ENCODE results near the gene GATB. TPM values are rescaled to one million over a fixed set of nuclear protein-coding genes. Genes with fewer than 3 reads are reported as not detected.

Gene GATB
- total and polyA plus RNA-seq, 2 experiments from 2014 or later, result 17.7 to 18.9 TPM

DNA sequence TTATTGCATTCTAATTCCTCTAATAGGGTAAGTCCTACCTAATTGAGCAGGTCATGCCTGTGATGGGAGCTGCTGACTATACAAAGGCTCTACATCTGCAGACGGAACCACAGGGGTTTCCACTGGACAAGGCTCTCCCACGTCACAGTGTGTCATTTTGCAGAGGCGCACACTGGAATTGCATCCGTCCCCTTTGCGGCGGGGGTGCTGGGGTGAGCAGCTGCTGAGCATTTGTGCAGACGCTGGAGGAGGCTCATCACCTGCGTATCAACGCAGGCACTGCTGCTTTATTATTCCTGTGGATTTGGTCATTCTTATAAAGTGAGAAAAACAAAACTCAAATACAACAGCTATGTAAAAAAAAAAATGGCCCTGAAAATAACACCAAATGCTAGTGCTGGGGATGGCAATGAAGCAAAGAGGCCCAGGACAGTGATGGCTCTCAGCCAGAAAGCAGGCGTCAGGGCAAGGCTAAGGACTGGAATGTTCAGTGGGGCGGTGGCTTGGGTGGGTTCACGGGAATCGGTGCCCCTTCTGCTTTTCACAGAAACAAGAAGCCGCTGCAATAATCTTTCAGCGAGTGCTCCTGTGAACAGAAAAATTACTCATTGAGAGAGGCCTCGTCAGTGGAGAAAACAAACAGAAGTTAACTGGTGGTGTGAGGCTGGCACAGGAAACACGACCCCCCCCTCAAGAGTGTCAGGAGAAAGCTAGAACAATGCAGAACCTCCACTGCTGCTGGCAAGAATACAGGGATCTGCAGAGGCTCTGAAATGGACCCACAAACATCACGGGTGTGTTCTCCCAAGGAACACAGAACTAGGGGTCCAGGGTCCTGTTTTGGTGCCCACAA lies 67.8 kb downstream of the GATB start:
- Histone ChIP-seq H2AFZ (no peak overlapping the region), H3K4me1 (ENCODE audit: insufficient read depth) (peaks cover 6% of the 10 kb centered on the region; the same call in 1 of the 2 replicates), H3K79me2 (replicated peaks; ENCODE audit: insufficient read depth) (no peaks in the 10 kb centered on the region), H3K27me3 (ENCODE audit: insufficient read depth) (no peaks in the 10 kb centered on the region), H3F3A (replicated peaks; ENCODE audit: low read depth) (no peaks in the 10 kb centered on the region), H3K27ac (ENCODE audit: low read depth) (no peak overlapping the region), H3K4me2 (no peak overlapping the region), H3K4me3 (no peak overlapping the region), H3K9me2 (ENCODE audit: insufficient read depth) (no peaks in the 10 kb centered on the region), H4K20me1 (replicated peaks; ENCODE audit: insufficient read depth) (no peaks in the 10 kb centered on the region), H3K36me3 (ENCODE audit: insufficient read depth) (no peaks in the 10 kb centered on the region)
- no peak for TF ChIP-seq STAT1 (IDR thresholded peaks at IDR 0.05; ENCODE audit: unreplicated experiment)
- no peak for TF ChIP-seq ZNF114 (CRISPR knock-in tag; IDR thresholded peaks at IDR 0.05)
- TF ChIP-seq NANOG (IDR thresholded peaks at IDR 0.05; ENCODE audit: borderline replicate concordance), result no peak
- TF ChIP-seq CREB1 (CRISPR knock-in tag; IDR thresholded peaks at IDR 0.05; ENCODE audit: low read depth), result no peak
- Mint-ChIP-seq H3K36me3 (ENCODE audit: low read depth) (peaks cover 19% of the 10 kb centered on the region; the same call in 2 of the 3 replicates), H3K27ac (no peak overlapping the region), H3K4me3 (no peak overlapping the region), H3K4me1 (peaks cover 5% of the 10 kb centered on the region), H3K27me3 (ENCODE audit: insufficient read depth, low read depth, poor library complexity) (peaks cover 3% of the 10 kb centered on the region), H3K9me3 (no peaks in the 10 kb centered on the region)
- ATAC-seq (no peak), DNase-seq (ENCODE audit: low spot score) (no peak)

DNA sequence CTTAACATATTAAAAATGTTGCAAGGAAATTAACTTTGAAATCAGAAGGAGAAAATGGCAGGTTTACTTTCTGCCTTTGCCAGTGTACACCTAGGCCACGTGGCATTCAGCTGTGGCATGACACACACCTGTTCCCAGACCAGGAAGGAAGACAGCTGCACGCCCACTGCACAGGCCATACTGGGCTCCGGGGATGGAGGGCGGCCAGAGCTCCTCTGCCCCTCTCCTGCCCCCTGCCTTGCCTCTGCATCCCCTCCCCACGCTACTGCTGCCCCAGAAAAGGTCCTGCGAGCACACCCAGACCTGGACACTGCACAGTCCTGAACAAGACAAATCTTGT lies 68.4 kb downstream of the GATB start:
- no peak for DNase-seq (ENCODE audit: low spot score)
- Histone ChIP-seq H3K9me2 (ENCODE audit: insufficient read depth) (no peaks in the 10 kb centered on the region), H3F3A (replicated peaks; ENCODE audit: low read depth) (no peaks in the 10 kb centered on the region), H3K27me3 (ENCODE audit: insufficient read depth) (no peaks in the 10 kb centered on the region), H3K27ac (ENCODE audit: low read depth) (no peak overlapping the region), H4K20me1 (replicated peaks; ENCODE audit: insufficient read depth) (no peaks in the 10 kb centered on the region), H2AFZ (no peak overlapping the region), H3K79me2 (replicated peaks; ENCODE audit: insufficient read depth) (no peaks in the 10 kb centered on the region), H3K4me1 (ENCODE audit: insufficient read depth) (peaks cover 6% of the 10 kb centered on the region; the same call in 1 of the 2 replicates), H3K36me3 (ENCODE audit: insufficient read depth) (no peaks in the 10 kb centered on the region), H3K4me3 (no peak overlapping the region), H3K4me2 (no peak overlapping the region)
- peaks cover 20% of the 10 kb centered on the region for H3K36me3 Mint-ChIP-seq (ENCODE audit: low read depth)
- no peak overlapping the region for H3K27ac Mint-ChIP-seq
- H3K4me1 Mint-ChIP-seq, result peaks cover 5% of the 10 kb centered on the region
- H3K9me3 Mint-ChIP-seq, result no peaks in the 10 kb centered on the region
- H3K4me3 Mint-ChIP-seq, result no peak overlapping the region
- H3K27me3 Mint-ChIP-seq (ENCODE audit: insufficient read depth, low read depth, poor library complexity), result peaks cover 3% of the 10 kb centered on the region
- ATAC-seq, result no peak
- TF ChIP-seq, protein P1, sequence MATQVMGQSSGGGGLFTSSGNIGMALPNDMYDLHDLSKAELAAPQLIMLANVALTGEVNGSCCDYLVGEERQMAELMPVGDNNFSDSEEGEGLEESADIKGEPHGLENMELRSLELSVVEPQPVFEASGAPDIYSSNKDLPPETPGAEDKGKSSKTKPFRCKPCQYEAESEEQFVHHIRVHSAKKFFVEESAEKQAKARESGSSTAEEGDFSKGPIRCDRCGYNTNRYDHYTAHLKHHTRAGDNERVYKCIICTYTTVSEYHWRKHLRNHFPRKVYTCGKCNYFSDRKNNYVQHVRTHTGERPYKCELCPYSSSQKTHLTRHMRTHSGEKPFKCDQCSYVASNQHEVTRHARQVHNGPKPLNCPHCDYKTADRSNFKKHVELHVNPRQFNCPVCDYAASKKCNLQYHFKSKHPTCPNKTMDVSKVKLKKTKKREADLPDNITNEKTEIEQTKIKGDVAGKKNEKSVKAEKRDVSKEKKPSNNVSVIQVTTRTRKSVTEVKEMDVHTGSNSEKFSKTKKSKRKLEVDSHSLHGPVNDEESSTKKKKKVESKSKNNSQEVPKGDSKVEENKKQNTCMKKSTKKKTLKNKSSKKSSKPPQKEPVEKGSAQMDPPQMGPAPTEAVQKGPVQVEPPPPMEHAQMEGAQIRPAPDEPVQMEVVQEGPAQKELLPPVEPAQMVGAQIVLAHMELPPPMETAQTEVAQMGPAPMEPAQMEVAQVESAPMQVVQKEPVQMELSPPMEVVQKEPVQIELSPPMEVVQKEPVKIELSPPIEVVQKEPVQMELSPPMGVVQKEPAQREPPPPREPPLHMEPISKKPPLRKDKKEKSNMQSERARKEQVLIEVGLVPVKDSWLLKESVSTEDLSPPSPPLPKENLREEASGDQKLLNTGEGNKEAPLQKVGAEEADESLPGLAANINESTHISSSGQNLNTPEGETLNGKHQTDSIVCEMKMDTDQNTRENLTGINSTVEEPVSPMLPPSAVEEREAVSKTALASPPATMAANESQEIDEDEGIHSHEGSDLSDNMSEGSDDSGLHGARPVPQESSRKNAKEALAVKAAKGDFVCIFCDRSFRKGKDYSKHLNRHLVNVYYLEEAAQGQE (IDR thresholded peaks at IDR 0.05; ENCODE audit: unreplicated experiment), result no peak
- TF ChIP-seq NANOG (IDR thresholded peaks at IDR 0.05; ENCODE audit: borderline replicate concordance) (no peak), ZNF114 (CRISPR knock-in tag; IDR thresholded peaks at IDR 0.05) (no peak), EZH2phosphoT487 (IDR thresholded peaks at IDR 0.05; ENCODE audit: unreplicated experiment) (no peak), EZH2 (IDR thresholded peaks at IDR 0.05; ENCODE audit: low read depth, unreplicated experiment) (no peak), STAT1 (IDR thresholded peaks at IDR 0.05; ENCODE audit: unreplicated experiment) (no peak), CREB1 (CRISPR knock-in tag; IDR thresholded peaks at IDR 0.05; ENCODE audit: low read depth) (no peak), JUNB (IDR thresholded peaks at IDR 0.05; ENCODE audit: unreplicated experiment) (no peak)
- TF ChIP-seq, protein P2, sequence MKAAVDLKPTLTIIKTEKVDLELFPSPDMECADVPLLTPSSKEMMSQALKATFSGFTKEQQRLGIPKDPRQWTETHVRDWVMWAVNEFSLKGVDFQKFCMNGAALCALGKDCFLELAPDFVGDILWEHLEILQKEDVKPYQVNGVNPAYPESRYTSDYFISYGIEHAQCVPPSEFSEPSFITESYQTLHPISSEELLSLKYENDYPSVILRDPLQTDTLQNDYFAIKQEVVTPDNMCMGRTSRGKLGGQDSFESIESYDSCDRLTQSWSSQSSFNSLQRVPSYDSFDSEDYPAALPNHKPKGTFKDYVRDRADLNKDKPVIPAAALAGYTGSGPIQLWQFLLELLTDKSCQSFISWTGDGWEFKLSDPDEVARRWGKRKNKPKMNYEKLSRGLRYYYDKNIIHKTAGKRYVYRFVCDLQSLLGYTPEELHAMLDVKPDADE (IDR thresholded peaks at IDR 0.05), result no peak
- TF ChIP-seq, protein P3, sequence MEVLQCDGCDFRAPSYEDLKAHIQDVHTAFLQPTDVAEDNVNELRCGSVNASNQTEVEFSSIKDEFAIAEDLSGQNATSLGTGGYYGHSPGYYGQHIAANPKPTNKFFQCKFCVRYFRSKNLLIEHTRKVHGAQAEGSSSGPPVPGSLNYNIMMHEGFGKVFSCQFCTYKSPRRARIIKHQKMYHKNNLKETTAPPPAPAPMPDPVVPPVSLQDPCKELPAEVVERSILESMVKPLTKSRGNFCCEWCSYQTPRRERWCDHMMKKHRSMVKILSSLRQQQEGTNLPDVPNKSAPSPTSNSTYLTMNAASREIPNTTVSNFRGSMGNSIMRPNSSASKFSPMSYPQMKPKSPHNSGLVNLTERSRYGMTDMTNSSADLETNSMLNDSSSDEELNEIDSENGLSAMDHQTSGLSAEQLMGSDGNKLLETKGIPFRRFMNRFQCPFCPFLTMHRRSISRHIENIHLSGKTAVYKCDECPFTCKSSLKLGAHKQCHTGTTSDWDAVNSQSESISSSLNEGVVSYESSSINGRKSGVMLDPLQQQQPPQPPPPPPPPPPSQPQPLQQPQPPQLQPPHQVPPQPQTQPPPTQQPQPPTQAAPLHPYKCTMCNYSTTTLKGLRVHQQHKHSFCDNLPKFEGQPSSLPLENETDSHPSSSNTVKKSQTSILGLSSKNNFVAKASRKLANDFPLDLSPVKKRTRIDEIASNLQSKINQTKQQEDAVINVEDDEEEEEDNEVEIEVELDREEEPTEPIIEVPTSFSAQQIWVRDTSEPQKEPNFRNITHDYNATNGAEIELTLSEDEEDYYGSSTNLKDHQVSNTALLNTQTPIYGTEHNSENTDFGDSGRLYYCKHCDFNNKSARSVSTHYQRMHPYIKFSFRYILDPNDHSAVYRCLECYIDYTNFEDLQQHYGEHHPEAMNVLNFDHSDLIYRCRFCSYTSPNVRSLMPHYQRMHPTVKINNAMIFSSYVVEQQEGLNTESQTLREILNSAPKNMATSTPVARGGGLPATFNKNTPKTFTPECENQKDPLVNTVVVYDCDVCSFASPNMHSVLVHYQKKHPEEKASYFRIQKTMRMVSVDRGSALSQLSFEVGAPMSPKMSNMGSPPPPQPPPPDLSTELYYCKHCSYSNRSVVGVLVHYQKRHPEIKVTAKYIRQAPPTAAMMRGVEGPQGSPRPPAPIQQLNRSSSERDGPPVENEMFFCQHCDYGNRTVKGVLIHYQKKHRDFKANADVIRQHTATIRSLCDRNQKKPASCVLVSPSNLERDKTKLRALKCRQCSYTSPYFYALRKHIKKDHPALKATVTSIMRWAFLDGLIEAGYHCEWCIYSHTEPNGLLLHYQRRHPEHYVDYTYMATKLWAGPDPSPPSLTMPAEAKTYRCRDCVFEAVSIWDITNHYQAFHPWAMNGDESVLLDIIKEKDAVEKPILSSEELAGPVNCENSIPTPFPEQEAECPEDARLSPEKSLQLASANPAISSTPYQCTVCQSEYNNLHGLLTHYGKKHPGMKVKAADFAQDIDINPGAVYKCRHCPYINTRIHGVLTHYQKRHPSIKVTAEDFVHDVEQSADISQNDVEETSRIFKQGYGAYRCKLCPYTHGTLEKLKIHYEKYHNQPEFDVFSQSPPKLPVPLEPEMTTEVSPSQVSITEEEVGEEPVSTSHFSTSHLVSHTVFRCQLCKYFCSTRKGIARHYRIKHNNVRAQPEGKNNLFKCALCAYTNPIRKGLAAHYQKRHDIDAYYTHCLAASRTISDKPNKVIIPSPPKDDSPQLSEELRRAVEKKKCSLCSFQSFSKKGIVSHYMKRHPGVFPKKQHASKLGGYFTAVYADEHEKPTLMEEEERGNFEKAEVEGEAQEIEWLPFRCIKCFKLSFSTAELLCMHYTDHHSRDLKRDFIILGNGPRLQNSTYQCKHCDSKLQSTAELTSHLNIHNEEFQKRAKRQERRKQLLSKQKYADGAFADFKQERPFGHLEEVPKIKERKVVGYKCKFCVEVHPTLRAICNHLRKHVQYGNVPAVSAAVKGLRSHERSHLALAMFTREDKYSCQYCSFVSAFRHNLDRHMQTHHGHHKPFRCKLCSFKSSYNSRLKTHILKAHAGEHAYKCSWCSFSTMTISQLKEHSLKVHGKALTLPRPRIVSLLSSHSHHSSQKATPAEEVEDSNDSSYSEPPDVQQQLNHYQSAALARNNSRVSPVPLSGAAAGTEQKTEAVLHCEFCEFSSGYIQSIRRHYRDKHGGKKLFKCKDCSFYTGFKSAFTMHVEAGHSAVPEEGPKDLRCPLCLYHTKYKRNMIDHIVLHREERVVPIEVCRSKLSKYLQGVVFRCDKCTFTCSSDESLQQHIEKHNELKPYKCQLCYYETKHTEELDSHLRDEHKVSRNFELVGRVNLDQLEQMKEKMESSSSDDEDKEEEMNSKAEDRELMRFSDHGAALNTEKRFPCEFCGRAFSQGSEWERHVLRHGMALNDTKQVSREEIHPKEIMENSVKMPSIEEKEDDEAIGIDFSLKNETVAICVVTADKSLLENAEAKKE (CRISPR knock-in tag; IDR thresholded peaks at IDR 0.05), result no peak
